Measurements from ENCODE around the gene PECR.
"Not testable (repeated sequence)": the region's sequence is repeated elsewhere in the genome, so short reads cannot be mapped to it uniquely, and the experiment has no call there.

The PECR gene

DNA sequence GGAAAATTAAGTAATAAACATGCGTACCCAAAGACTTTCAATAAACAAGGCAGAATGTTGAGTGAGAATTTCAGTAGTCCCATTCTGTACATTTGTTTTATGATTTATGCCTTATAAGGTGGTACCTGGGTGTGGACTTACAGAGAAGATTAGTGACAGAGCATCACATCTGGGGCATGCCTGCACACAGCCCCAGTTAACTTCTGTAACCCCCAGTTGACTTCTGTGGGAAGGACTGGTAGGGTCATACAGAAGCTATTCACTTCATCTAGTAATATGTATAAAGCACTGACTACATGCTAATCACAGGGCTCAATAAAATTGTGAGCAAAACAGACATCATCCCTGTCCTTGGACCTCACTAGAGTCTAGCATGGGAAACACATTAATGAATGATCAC lies 84.4 kb downstream of the PECR start:
- DNase-seq, result no peak

DNA sequence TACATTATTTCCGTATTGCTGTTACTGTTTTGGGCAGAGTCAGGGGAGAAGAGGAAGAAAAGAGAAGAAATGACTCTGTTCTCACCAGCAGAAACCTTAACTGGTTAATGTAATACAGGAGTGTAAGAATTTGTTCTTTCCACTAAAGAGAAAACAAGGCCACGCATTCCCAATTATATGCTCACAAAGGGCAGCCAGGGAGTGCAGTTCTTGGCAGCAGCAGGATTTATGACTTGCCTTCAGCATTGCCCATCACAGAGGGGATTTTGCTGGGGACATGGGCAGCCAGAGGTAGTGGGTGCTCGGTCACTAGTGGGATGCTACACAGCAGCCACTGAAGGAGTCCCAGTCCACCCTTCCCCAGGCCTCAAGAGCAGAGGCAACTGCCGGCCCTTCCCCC lies 86.7 kb downstream of the PECR start:
- no peak for DNase-seq

DNA sequence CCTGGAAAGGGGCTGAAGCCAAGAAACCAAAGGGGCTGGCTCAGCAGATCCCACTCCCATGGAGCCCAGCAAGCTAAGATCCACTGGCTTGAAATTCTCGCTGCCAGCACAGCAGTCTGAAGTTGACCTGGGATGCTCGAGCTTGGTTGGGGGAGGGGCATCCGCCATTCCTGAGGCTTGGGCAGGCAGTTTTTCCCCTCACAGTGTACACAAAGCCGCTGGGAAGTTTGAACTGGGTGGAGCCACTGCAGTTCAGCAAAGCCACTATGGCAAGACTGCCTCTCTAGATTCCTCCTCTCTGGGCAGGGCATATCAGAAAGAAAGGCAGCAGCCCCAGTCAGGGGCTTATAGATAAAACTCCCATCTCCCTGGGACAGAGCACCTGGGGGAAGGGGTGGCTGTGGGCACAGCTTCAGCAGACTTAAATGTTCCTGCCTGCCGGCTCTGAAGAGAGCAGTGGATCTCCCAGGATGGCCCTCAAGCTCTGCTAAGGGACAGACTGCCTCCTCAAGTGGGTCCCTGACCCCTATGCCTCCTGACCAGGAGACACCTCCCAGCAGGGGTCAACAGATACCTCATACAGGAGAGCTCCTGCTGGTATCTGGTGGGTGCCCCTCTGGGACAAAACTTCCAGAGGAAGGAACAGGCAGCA lies 92.9 kb downstream of the PECR start:
- DNase-seq, result not testable (repeated sequence)
